ENCODE data around the gene TMEM11.

DNA sequence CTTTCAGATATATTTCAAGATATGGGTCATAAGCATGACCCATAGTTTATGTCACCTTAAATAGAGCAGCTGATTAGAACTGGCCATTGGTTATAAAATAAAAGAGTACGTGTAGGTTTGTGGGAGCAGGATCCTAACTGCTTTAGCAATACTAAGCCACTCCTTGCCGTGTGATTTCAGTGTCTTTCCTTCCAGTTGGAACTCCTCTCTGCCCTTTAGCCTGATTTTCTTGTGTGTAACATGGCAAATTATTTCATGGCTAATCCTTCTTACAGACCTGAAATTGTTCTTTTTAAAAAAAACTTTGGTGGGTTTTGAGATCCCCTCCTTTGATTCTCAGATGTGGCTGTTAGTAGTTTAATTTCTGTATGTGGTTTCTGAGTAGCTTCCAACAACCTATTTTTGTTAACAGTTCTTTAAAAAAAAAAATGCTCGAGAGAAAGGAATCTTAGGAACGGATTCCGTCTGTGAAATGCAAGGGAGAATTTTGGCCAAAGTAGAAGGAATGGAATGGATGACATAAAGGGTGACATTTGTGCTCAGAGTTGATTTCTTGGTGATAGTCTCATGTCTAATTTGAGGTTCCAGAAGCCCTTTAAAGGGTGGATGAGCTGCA, 47.3 kb downstream of the TMEM11 start:
- no peak for TF ChIP-seq EZH2 (IDR thresholded peaks at IDR 0.05; ENCODE audit: insufficient read depth, poor library complexity, severe bottlenecking)
- no peak for TF ChIP-seq EZH2phosphoT487 (IDR thresholded peaks at IDR 0.05; ENCODE audit: insufficient read depth, low read depth)

All from GM23248 (cell line).